NCI-H187 treated with DMSO at 0.1 percent for 48 hours (cell line): Measurements from ENCODE around the gene UAP1L1.

Experiments used
- DNase-seq: peaks from one replicate; lab custom pipeline; 2025; lab: John Stamatoyannopoulos, UW

UAP1L1 gene

DNA sequence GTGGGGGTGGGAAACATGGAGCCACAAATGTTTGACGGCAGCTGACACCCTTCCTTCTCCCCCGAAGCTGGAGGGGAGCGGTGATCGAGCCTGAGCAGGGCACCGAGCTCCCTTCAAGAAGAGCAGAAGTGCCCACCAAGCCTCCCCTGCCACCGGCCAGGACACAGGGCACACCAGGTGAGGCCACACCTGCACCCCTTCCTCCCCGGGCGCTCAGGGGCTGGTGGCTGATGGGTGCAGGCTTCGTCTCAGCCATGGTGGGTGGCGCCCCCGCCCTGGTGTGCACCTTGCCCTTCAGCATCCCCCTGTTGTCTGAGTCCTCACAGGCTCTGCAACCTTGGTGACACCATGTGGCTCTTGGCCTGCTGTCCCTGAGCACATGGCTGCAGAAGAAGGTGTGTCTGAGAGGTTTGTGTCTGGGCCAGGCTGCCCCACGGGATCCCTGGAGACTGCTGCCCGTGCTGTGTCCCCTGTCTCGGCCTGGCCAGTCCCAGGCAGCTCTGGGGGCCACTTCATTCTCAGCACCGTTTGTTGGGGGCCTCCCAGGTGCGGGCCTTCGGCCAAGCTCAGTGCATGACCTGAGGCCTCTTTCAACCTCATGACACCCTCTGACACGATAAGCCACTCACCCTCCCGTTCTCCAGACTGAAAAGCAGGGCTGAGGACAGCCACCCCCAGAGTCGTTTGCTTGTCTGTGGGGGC lies 20.6 kb downstream of the UAP1L1 start:
- no peak for DNase-seq

DNA sequence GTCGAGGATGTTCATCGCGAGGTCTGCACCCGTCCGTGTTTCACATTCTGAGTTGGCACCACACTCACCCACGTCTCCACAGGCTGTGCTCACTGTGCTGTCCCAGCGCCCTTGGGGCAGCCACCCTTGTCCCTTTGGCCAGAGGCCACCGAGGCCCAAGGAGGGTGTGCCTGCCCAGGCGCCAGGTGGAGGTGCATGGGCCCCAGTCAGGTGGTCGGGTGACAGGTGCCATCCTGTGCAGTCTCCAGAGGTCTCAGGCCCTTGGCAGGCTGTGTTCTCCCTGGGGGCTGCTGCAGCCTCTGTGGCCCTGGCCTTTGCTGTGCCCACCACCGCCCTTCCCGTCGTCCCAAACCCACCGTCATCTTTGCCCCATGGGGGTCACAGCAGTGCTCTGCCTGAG lies 21.9 kb downstream of the UAP1L1 start:
- no peak for DNase-seq

DNA sequence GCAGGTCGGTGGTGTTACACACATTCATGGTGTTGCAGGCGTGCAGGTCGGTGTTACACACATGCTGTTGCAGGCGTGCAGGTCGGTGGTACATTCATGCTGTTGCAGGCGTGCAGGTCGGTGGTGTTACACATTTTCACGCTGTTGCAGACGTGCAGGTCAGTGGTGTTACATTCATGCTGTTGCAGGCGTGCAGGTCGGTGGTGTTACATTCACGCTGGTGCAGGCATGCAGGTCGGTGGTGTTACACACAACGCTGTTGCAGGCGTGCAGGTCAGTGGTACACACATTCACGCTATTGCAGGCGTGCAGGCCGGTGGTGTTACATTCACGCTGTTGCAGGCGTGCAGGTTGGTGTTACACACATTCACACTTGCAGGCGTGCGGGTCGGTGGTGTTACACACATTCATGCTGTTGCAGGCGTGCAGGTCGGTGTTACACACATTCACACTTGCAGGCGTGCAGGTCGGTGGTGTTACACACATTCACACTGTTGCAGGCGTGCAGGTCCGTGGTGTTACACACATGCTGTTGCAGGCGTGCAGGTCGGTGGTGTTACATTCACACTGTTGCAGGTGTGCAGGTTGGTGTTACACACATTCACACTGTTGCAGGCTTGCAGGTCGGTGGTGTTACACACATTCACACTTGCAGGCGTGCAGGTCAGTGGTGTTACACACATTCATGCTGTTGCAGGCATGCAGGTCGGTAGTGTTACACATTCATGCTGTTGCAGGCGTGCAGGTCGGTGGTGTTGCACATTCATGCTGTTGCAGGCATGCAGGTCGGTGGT lies 26.1 kb downstream of the UAP1L1 start:
- no peak for DNase-seq

DNA sequence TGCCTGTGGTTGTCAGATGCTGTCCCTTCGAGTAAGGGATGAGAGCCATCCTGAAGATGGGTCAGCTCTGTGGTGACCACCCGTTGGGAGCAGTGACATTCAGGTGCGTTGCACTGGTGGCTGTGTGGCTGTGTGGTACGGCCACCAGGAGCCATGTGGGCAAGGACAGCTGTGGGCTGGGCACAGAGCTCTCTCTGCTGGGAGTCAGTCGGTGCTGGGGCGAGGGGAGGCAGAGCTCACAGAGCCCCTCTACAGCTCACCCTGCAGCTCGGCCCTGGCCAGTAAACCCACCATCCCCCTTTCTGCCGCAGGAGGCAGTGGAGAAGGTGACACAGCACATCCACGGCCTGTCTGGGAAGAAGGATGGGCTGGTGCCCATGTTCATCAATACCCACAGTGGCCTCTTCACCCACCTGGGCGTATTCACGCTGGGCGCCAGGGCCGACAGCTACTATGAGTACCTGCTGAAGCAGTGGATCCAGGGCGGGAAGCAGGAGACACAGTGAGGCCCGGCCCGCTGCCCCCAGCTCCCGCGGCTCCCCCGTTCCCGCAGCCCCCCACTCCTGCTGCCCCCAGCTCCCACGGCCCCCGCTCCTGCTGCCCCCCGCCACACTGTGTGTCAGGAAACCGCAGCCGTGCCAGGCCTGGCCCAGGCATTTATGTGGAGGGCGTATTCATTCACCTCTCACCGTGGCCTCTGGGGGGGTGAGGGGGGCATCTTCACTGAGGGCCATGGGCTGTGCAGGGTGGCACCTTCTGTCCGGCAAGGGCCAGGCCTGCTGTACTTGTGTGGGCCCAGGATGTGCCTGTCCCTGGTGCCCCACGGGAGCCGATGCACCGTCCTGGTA lies 28.7 kb downstream of the UAP1L1 start:
- no peak for DNase-seq

DNA sequence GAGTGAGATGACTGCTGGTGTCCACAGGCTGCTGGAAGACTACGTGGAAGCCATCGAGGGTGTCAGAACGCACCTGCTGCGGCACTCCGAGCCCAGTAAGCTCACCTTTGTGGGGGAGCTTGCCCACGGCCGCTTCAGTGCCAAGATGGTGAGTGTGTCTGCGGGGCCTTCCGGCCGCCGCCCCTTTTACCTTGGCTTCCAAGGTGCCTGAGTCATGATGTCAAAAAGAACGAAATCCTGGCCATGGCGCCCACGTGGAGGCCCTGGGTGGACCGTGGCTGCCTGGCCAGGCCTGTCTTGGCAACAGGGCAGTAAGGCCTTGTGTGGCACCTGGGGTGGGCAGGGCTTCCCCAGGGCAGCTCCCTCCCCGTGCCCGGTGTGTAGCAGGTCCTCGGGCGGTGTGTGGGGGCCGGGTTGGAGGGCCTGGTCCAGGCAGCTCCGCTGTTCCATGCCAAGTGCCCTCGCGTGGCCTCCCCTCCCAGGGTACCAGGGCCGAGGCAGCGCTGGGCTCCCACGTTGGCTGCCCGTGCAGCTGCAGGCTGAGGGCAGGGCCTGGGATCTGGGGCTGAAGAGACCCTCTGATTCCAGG lies 29.4 kb downstream of the UAP1L1 start:
- no peak for DNase-seq

DNA sequence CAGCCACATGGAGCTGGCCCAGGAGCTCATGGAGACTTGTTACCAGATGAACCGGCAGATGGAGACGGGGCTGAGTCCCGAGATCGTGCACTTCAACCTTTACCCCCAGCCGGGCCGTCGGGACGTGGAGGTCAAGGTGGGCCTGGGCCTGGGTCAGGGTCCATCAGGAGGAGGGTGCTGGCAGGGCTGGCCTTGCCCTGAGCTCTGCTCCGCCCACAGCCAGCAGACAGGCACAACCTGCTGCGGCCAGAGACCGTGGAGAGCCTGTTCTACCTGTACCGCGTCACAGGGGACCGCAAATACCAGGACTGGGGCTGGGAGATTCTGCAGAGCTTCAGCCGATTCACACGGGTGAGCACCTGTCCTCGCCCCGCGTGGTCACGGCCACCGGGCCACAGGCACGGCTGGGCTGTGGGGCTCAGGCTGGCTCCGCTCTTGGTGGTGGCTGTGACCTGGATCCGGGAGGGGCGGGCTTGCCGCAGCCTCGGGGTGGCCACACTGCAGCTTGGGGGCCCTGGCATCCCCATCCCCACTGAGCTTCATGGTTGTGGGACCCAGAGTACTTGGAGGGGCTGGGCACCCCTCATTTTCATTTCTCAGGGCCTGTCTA lies 30.1 kb downstream of the UAP1L1 start:
- DNase-seq: no peak

DNA sequence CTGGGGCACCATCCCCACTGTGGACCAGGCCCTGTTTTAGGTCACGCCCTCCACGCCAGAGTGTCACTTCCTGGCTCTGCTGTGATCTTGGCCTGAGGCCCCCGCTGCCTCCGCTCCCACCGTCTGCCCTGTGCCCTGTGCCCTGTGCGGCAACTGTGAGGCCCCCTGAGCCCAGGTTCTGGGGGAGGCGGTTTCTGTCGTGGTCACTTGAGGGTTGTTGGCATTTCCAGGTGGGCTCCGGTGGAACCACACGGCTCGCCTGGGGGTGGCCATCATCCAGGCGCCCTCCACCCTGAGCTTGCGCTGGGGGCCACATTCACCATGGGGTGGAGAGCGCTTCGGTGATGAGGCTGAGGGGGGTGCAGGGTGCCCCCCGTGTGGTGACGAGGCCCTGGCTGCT lies 30.7 kb downstream of the UAP1L1 start:
- no peak for DNase-seq

DNA sequence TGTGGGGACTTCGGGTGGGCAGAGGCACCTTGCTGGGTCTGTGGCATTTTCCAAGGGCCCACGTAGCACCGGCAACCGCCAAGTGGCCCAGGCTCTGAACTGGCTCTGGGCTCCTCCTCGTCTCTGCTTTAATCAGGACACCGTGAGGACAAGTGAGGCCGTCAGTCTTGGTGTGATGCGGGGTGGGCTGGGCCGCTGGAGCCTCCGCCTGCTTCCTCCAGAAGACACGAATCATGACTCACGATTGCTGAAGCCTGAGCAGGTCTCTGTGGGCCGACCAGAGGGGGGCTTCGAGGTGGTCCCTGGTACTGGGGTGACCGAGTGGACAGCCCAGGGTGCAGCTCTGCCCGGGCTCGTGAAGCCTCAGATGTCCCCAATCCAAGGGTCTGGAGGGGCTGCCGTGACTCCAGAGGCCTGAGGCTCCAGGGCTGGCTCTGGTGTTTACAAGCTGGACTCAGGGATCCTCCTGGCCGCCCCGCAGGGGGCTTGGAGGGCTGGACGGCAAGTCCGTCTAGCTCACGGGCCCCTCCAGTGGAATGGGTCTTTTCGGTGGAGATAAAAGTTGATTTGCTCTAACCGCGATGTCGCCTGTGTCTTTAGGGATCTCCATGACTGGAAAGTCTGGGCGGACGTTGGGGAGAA lies 31.4 kb downstream of the UAP1L1 start:
- no peak for DNase-seq

DNA sequence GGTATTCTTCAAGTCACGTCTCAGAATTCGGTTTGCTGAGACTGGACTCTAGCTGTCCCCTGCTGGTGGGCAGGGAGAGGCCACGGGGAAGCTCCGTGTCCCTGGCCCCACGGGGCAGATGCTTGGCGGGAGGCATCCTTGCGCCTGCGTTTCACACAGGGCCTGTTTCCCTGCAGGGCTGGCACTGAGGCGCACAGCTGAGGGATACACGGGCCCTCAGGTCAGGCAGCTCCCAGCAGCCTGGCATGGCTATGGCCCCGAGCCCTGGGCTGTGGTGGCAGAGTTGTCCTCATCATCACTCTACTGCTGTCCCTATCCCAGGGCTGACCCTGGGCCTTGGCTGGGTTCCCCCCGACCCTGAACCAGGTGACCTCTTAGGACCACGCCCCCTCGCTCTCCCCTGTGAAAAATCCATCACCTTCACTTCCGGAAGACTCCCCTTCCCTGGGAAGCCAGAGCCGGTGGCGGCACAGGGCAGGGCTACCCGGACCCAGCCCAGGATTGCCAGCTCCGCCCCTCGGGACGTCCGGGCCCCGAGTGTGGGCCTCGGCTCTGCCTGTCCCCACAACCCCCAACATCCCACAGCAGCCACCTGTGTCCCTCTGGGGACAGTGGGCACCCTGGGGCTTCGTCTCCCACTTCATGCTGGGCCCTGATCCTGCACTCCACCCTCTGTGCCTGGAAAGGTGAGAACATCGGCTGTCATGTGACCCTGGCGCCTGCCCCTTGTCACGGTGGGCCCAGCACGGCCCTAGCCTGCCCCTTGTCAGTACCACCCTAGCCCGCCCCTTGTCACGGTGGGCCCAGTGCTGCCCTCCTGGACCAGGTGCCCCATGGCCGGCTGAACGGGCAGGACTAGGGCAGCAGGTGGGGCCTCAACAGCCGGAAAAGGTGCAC lies 32.2 kb downstream of the UAP1L1 start:
- no peak for DNase-seq

DNA sequence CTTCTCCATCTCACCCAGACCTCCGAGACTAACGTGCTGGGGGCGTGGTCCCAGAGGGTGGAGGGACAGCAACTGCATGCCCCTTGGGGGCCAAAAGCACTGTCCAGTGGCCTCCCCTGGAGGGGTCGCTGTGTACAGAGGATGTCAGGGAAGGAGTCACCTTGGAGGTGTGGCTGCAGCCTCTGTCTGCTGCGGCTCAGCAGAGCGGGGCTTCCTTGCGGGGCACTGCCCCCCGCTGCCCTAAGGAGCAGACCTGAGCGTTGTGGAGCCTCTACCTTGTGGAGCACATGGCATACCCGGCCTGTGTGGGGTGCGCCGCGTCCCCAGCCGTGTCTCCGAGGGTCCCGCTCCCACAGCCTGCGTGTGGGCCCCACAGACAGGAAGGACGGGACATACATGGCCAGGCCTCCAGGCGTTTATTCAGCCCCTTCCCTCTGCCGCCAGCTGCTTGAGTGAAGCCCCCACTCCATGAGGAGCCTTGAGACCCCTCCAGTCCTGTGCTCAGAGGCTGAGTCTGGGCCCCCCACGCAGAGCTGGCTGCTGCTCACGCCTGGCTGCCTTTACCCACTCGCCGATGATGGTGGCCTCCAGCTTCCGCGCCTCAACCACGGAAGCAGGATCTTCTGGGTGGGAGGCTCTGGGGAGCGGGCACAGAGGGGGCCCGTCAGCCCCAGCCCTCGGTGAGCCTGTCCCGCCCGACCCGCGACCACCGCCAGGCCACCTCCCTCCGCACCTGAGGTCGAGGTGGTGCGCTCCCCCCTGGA lies 33.0 kb downstream of the UAP1L1 start:
- DNase-seq: no peak

DNA sequence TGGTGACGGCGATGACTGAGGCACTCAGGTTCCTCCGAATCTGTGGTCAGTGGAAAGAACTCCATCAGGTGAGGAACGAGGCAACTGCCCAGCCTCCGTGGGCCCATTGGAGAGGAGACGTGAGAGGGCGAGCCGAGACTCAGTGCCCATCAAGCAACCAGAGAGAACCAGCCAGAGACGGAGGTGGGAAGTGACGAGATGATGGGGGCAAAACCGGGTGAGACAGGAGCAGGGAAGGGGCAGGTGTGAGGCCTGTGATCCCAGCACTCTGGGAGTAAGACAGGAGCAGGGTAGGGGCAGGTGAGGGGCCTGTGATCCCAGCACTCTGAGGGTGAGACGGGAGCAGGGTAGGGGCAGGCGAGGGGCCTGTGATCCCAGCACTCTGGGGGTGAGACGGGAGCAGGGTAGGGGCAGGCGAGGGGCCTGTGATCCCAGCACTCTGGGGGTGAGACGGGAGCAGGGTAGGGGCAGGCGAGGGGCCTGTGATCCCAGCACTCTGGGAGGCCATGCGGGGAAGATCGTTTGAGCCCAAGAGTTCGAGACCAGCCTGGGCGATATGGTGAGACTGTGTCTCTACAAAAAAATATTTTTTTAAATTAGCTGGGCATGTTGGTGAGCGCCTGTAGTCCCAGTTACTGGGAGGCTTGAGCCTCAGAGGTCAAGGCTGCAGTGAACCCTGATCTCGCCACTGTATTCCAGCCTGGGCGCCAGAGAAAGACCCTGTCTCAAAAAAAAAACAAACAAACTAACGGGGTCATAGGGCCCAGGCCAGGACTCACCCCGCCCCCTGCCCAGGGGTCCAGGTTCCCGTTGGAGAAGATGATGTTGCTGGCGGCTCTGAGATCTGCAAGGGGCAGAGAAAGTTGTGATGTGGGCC lies 33.8 kb downstream of the UAP1L1 start:
- no peak for DNase-seq

DNA sequence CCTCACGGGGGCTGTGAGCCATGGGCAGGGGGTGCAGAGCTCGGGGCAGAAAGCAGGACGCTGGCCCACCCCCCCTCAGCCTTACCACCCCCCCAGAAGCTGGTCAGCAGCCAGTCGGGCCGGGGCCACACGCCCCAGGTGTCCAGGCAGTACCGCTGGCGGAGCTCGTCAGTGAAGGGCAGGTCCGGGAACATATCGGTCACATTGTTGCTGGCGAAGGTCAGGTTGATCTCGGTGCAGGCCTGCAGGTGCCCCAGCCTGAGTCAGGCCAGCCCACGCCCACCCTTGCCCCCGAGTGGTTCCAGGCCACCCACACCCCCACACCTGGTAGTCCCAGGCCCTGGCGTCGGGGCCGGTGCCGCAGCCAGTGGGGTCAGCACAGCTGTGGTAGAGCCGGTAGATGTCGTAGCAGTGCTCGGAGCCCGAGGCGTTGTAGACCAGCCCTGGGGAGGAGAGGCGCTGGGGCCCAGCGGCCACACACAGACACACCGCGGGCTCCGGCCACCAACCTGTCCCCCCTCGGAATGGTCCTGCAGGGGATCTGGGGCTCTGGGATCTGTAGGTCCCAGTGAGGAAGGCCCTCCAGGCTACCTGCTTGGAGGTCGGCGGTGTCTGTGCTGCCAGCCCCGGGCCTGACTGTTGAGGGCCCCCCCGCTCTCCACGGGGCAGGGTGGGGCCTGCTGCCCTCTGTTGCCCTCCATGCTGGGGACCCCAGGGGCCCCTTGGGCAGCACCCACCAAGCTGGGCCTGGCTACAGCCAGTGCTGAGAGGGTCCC lies 34.7 kb downstream of the UAP1L1 start:
- DNase-seq: no peak

DNA sequence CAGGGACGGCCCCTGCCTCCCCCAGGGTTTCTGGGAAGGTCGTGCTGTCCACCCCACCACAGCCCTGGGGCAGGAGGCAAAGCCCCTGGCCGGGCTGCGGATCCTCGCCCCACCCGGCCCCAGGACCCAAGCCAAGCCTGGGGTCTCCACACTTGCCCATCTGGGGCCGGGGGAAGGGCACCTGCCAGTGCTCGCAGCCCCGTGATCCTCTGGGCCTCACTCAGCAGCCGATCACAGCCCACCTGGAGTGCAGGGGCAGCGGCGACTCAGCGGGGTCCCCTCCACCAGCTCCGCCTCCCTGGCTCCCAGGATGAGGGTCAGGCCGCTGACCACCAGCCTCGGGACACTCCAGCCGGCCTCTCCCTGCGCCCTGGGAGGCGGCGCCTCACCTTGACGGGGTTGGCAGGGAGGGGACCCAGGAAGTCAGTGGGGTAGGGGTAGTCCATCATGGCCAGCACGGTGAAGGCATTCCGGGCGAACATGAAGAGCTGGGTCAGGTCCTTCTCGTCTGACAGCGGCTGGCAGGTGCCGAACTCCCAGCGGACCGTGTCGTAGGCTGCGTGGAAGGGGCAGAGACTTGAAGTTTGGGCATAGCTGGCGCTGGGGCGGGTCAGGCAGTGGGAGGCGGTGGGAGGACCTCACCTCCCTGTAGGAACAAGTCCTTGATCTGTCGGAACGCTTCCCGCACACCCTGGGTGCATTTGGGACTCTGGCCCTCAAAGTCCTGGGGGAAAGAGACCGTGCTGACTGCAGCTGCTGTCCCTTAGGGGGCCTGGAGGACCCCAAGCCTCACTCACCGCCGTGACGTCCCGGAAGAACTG lies 35.5 kb downstream of the UAP1L1 start:
- DNase-seq: no peak

DNA sequence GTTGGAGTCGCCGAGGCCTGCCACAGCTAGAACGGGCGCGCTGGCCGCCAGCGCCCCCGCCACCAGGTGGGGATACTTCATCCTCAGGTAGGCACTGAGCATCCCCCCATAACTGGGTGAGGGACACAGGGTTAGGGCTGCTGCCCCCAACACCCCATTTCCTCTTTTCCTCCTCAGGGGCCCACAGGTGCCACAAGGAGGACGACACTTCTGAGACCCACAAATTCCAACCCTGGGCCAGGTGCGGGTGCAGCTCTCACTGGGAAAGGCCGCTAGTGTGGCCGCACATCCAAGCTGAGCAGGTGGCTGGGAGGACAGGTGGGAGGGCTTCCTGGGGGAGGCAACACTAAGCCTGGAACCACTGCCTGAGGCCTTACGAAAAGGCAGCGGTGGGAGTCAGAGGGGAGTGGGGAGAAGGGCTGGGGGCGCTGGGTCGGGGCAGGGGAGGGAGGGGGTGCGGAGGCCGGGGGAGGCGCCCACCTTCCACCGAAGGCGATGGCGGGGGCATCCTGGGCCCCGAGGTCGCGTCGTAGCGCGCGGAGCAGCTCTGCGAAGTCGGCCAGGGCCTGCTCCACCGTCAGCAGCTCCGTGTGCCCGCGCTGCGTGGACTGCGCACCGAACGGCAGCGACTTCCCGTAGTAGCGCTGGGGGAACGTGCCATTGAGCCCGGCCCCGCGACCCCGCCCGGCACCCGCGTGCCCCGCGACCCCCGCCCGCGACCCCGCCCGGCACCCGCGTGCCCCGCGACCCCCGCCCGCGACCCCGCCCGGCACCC lies 36.3 kb downstream of the UAP1L1 start:
- no peak for DNase-seq

DNA sequence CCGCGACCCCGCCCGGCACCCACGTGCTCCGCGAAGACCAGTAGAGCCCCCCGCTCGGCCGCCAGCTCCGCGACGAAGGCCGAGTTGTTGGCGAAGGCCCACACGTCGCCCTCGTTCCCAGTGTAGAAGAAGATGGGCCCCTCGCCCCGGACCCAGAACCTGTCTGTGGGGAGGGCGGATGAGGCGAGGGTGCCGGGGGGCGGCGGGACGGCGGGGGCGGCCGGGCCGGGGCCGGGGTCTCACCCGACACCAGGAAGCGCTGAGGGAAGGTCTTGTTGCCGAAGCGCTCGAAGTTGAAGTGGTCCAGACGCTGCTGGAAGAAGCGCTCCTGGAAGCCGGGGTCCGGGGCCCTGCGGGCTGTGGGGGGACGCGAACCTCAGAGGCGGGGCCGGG lies 36.9 kb downstream of the UAP1L1 start:
- no peak for DNase-seq
